HepG2 (cell line): Measurements from ENCODE around the gene RAP1A. TPM values are rescaled to one million over a fixed set of nuclear protein-coding genes. Genes with fewer than 3 reads are reported as not detected.

Experiments used
- ATAC-seq: fragments of 200-7000 bp; cut with Tn5 transposase; 3 replicates; pipeline ENCODE4 v1.9.1; 2020; ENCODE audit warnings: mild to moderate bottlenecking, moderate library complexity
- BruUV-seq: library from RNA; stranded (reverse); fragments of 400-500 nt; replicated peaks from 2 replicates; lab custom pipeline; 2021; lab: Mats Ljungman, UMichigan
- CTCF ChIA-PET: fragments of 300-600 bp; formaldehyde crosslinking; extraction: SDS; loops from one replicate; lab custom pipeline; 2021; ENCODE audit warnings: low total read pairs, inconsistent platforms, low intra/inter-chr PET ratio; lab: Yijun Ruan, JAX
- POLR2A ChIA-PET: fragments of 350-600 bp; sonication (Branson Sonifier 250); formaldehyde crosslinking; loops from one replicate; lab custom pipeline; 2020; ENCODE audit warnings: antibody characterized with exemption, inconsistent platforms; lab: Yijun Ruan, JAX
- DNase-seq: peaks from one replicate; pipeline ENCODE4 v3.0.0-alpha.2; 2015; ENCODE audit warnings: low spot score
- FAIRE-seq: peaks from 3 replicates; lab custom pipeline; 2011; peaks lifted over from hg19 to GRCh38; lab: Jason Lieb, UNC
- H2AFZ ChIP-seq: one replicate; pipeline ENCODE4 v1.6.1; 2011; ENCODE audit warnings: low read length, inconsistent platforms
- H3K27ac ChIP-seq: fragments of 300-600 bp; 3 replicates; pipeline ENCODE4 v1.8.0; 2011; ENCODE audit warnings: mixed run types, mild to moderate bottlenecking, mixed read lengths, low read length, inconsistent platforms; ENCODE audit not compliant: insufficient read depth; ENCODE audit errors: extremely low read length
- H3K27me3 ChIP-seq, 2 experiments: fragments of 200-600 bp in 1 of 2; 2 replicates in 1 of 2; 3 replicates in 1 of 2; pipeline versions ENCODE4 v1.6.0 to v1.8.0; 2011; ENCODE audit warnings: low read length in 2 of 2, mild to moderate bottlenecking in 2 of 2, moderate library complexity in 2 of 2, inconsistent platforms in 1 of 2; ENCODE audit not compliant: insufficient read depth in 2 of 2, control insufficient read depth in 1 of 2
- H3K36me3 ChIP-seq, 2 experiments: fragments of 200-600 bp in 1 of 2; replicated peaks in 1 of 2; 2 replicates in 1 of 2; 3 replicates in 1 of 2; pipeline versions ENCODE4 v1.5.1 to v1.8.0; 2011; ENCODE audit warnings: low read length in 2 of 2, inconsistent platforms in 1 of 2; ENCODE audit not compliant: insufficient read depth in 2 of 2, control insufficient read depth in 1 of 2
- H3K4me1 ChIP-seq: 2 replicates; pipeline ENCODE4 v1.5.1; 2012; ENCODE audit warnings: low read length, inconsistent platforms; ENCODE audit not compliant: insufficient read depth
- H3K4me2 ChIP-seq: 2 replicates; pipeline ENCODE4 v1.6.0; 2011; ENCODE audit warnings: low read depth, low read length, inconsistent platforms
- H3K4me3 ChIP-seq, 3 experiments: fragments of 200-600 bp in 1 of 3; sonication (generic), shearing (Covaris generic) in 1 of 3; replicated peaks in 1 of 3; 2 replicates each; pipeline ENCODE4 v1.5.1; 2011 to 2016; ENCODE audit warnings: low read length in 3 of 3, inconsistent platforms in 2 of 3, low read depth in 2 of 3, mild to moderate bottlenecking in 2 of 3, control low read depth in 1 of 3, mixed read lengths in 1 of 3; ENCODE audit not compliant: insufficient read depth in 1 of 3
- H3K79me2 ChIP-seq: one replicate; pipeline ENCODE4 v1.6.1; 2011; ENCODE audit warnings: low read length, inconsistent platforms; ENCODE audit not compliant: insufficient read depth
- H3K9ac ChIP-seq: 2 replicates; pipeline ENCODE4 v1.6.0; 2011; ENCODE audit warnings: mild to moderate bottlenecking, low read depth, low read length, inconsistent platforms; ENCODE audit not compliant: insufficient read depth
- H3K9me3 ChIP-seq: 2 replicates; pipeline ENCODE4 v1.5.1; 2012; ENCODE audit warnings: mild to moderate bottlenecking, low read length
- H4K20me1 ChIP-seq: 2 replicates; pipeline ENCODE4 v1.6.0; 2011; ENCODE audit warnings: inconsistent platforms, mild to moderate bottlenecking, low read length, moderate library complexity; ENCODE audit not compliant: insufficient read depth
- ATF6 ChIP-seq: sonication (generic); formaldehyde crosslinking; conservative IDR thresholded peaks from 2 replicates; pipeline ENCODE4 v1.4.0; 2020; ENCODE audit warnings: missing genetic modification reagents
- FOXA3 ChIP-seq: IDR thresholded peaks from 2 replicates; pipeline ENCODE4 v1.6.1; 2016; ENCODE audit warnings: missing genetic modification reagents, missing compliant biosample characterization
- FOXK1 ChIP-seq: sonication (generic); formaldehyde crosslinking; IDR thresholded peaks from 2 replicates; pipeline ENCODE4 v1.4.0; 2020; ENCODE audit warnings: low read depth, missing genetic modification reagents, borderline replicate concordance
- MBD4 ChIP-seq: IDR thresholded peaks from 2 replicates; pipeline ENCODE4 v1.6.1; 2012; ENCODE audit warnings: low read length, inconsistent platforms, borderline replicate concordance
- PAX8 ChIP-seq: sonication (generic); formaldehyde crosslinking; IDR thresholded peaks from 2 replicates; pipeline ENCODE4 v1.8.0; 2022; ENCODE audit warnings: mild to moderate bottlenecking, missing genetic modification reagents, borderline replicate concordance
- RARA ChIP-seq: IDR thresholded peaks from 2 replicates; pipeline ENCODE4 v1.6.1; 2016; ENCODE audit warnings: missing genetic modification reagents, missing compliant biosample characterization
- SAP130 ChIP-seq: IDR thresholded peaks from 2 replicates; pipeline ENCODE4 v1.6.1; 2016; ENCODE audit warnings: low read depth
- THAP9 ChIP-seq: sonication (generic); formaldehyde crosslinking; IDR thresholded peaks from 2 replicates; pipeline ENCODE4; 2020; ENCODE audit warnings: missing genetic modification reagents, mild to moderate bottlenecking, borderline replicate concordance
- WGBS: methylation state at CpG from one replicate; pipeline ENCODE4 v1.1.6; 2017; ENCODE audit warnings: low lambda C conversion rate; 5-methylcytosine and 5-hydroxymethylcytosine counted together
- in situ Hi-C: cut with HindIII; loops from 2 replicates; pipeline ENCODE4 v1.10.0; 2017; ENCODE audit warnings: low pct_unique_long_range_greater_than_20kb; ENCODE audit not compliant: extremely low pct_ligation_motif_present
- intact Hi-C: fragments of 100-400 bp; cut with micrococcal nuclease; formaldehyde crosslinking; loops from one replicate; pipeline ENCODE4 v1.10.0; 2022; ENCODE audit not compliant: unreplicated experiment
- polyA plus RNA-seq, 8 experiments: library from polyadenylated mRNA; depleted of rRNA in 3 of 8; stranded (reverse) in 7 of 8; unstranded in 1 of 8; fragments of >200 nt; fragmentation: Illumina TruSeq in 4 of 8; extraction: Trizol in 4 of 8; gene quantifications; 2 replicates each; pipeline versions ENCODE4 v1.2.1 to v1.2.3, GENCODE V29; 2011 to 2016; ENCODE audit warnings: low read depth in 4 of 8, missing spikeins in 1 of 8, mixed read lengths in 1 of 8; ENCODE audit not compliant: insufficient read depth in 1 of 8
- total RNA-seq, 5 experiments: library from RNA; depleted of rRNA; stranded (reverse); fragments of >200 nt; fragmentation: Illumina TruSeq; extraction: Trizol; gene quantifications; 2 replicates each; pipeline ENCODE4 v1.2.3, GENCODE V29; 2016; ENCODE audit warnings: low read depth in 1 of 5
- TF ChIP-seq, protein P1 (sequence below): IDR thresholded peaks from 2 replicates; pipeline ENCODE4 v1.6.1; 2016; ENCODE audit warnings: low read depth

RAP1A gene
- total and polyA plus RNA-seq, 2 of the 13 experiments (the other 11 are each of a cell fraction or from before 2014, with no cell fraction given): 19.0 to 20.7 TPM

DNA sequence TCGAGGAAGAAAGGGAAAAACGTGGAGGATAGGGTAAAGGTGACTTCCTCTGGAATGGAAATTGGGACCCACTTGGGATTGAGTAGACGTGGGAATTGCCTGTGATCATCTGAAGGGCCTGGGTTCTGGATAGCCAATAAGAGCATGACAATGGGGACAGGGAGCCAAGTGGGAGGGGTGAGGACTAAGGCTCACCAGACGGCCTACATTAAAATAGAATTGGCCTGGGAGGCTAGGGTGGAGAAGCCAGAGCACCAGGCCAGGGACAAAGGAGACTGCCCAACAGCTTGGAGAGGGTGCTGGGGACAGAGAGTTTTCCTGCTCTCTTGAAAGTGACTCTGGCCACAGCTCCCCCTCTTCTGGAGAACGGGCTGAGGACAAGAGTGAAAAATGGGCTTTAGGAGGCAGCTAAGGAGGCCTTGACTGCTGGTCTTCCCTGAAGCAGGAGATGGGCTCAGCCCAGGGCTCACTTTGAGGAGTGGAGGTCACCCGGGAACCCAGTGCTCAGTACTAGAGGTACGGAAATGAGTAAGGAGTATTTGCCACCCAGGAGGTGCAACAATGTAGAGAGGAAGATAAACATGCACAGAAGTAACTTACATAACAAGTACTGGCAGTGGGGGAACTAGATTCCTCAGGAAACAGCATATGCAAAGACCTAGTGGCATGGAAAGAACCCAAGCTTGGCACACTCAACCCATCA, 100.8 kb downstream of the RAP1A start:
- FAIRE-seq (no peak), ATAC-seq (peak; percentile 16), DNase-seq (no peak)
- Histone ChIP-seq H3K9me3 (no peaks in the 10 kb centered on the region), H2AFZ (no peak overlapping the region), H3K9ac (no peak overlapping the region), H3K79me2 (no peaks in the 10 kb centered on the region), H3K4me2 (peak overlapping the region; percentile 29; the same call in 1 of the 2 replicates), H3K4me3 (no peak overlapping the region), H3K4me1 (peaks cover 51% of the 10 kb centered on the region), H3K27me3 (no peaks in the 10 kb centered on the region), H4K20me1 (no peaks in the 10 kb centered on the region), H3K27ac (no peak overlapping the region), H3K36me3 (no peaks in the 10 kb centered on the region)
- POLR2A ChIA-PET: interaction anchor here (0.7 kb wide), 1 partner anchor 19 kb away, joined by 3 read pairs; the partner anchor contains the start of gene INKA2
- in situ Hi-C loops (loop anchor here (5.0 kb wide), 1 partner anchor 37 kb away; the partner anchor contains the start of gene DDX20), intact Hi-C loops (no loop called here)
- no TSS peak for BruUV-seq
- CTCF ChIA-PET: no interaction called here
- peak; percentile 55; the same call in 1 of the 2 replicates for TF ChIP-seq FOXA3 (CRISPR knock-in tag)
- no peak for TF ChIP-seq ATF6 (CRISPR knock-in tag)
- TF ChIP-seq, protein P1, sequence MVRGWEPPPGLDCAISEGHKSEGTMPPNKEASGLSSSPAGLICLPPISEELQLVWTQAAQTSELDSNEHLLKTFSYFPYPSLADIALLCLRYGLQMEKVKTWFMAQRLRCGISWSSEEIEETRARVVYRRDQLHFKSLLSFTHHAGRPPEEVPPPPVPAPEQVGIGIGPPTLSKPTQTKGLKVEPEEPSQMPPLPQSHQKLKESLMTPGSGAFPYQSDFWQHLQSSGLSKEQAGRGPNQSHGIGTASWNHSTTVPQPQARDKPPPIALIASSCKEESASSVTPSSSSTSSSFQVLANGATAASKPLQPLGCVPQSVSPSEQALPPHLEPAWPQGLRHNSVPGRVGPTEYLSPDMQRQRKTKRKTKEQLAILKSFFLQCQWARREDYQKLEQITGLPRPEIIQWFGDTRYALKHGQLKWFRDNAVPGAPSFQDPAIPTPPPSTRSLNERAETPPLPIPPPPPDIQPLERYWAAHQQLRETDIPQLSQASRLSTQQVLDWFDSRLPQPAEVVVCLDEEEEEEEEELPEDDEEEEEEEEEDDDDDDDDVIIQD: no peak
- TF ChIP-seq FOXK1 (CRISPR knock-in tag): 0 out of 2 replicates have a peak, but pooled peaks have one; percentile 16
- no peak for TF ChIP-seq MBD4
- no peak for TF ChIP-seq PAX8 (CRISPR knock-in tag)
- peak; percentile 36; the same call in 1 of the 2 replicates for TF ChIP-seq SAP130
- TF ChIP-seq RARA (CRISPR knock-in tag): 0 out of 2 replicates have a peak, but pooled peaks have one; percentile 13
- TF ChIP-seq THAP9: no peak
- WGBS: 61% methylated on average over 7 of the region's 7 CpGs
